ENCODE data around the gene GMPR.

DNA sequence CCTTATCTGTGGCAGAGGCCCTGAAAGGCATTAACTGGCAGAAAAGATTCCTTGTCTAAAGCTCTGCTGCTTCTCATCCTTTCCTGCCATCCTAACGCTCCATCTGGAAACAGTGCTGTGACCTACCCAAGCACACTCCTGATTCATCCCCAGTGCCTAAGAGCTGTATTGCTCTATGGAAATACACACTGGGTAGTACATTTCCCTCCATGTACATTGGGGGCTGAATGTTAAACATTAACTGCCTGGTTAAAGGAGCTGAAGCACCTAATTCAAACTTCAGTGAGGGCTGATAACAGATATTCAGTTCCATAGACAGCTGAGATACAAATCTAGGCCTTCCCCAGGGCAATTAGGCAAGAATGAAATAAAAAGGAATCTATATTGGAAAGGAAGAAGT, 36.7 kb upstream of the GMPR start:
- TF ChIP-seq POLR2AphosphoS5 (IDR thresholded peaks at IDR 0.05) (no peak), POLR2A (IDR thresholded peaks at IDR 0.05) (no peak)
